ENCODE data around the gene ZEB2.

The ZEB2 gene

DNA sequence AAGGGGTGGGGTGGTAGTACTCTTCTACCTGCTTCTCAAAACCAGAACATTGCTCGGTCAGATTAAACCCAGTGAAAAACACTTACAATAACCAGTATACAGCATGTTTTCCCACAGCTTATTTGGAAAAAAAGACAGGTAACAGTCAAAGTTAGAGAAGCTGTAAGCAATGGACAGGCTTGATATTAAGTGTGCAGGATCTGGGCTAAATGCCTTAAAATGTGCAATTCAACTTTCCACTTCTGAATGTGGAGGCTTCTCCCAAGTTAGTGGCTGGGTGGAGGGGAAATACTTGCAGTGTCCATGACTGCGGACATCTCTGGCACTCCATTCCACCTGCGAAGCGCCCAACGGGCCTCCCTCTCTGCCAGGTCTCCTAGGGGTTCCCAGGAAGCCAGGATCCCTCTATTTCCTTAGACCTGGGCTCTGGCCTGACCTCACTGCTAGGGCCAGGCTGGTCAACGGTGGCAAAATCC is 5.3 kb downstream of the ZEB2 start:
- no peak for DNase-seq (ENCODE audit: extremely low read depth in 1 of 2, low read depth in 1 of 2)

DNA sequence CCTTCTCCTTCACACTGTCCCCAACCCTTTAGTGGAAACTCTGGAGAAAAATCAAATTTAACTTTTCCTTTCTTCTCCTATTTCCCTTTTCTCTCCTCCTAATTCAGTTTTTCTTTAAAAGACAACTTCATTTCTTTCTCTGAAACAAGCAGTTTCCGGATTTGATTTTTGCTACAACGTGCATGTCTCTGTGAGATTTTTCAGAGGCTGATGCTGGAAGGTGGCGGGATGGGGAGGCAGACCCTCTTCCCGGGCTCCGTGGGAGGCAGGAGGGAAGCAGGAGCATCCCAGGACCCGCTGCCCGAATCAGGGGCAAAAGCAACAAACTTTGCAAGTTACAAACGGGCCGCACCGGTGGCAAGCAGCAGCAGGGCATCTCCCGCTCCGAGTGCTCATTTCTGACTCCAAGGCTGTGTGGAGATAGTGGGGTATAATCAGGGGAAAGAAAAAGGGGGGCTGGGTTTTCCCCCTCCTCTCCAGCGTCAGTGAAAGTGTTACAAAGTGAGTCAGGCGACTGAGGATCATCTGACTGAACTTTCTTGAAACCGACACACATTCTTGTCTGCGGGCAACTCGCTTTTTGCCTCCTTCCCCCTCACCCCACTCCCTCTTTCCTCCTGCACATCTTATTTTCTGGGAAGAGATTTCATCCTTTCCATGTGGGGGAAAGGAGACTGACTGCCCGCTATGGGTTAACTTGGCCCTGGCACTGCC is 6.4 kb downstream of the ZEB2 start:
- no peak for DNase-seq (ENCODE audit: extremely low read depth in 1 of 2, low read depth in 1 of 2)

GRCh38 chr2:144512891-144513351 is 7.0 kb downstream of the ZEB2 start:
- DNase-seq (ENCODE audit: extremely low read depth in 1 of 2, low read depth in 1 of 2): no peak

- DNase-seq (ENCODE audit: extremely low read depth in 1 of 2, low read depth in 1 of 2): no peak
Measured at GRCh38 chr2:144512470-144512869, 7.4 kb downstream of the ZEB2 start.

DNA sequence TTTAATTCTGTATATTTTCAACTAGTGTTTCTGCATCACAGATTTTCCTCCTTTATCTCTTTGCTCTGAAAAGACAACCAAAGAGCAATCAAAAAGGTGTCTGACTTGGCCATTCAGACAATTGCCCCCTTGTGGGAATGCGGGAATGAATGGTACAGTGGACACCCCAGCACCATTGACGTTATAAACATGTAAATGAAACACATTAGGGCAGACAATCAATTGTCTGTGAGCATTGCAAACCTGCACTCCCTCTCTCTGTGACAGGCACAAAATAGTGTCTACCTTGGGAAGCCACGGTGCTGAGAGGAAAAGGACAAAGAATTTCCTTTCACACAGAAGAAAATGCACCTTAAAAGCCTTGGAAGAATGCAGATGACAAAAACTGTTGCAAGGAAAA is 8.0 kb downstream of the ZEB2 start:
- DNase-seq (ENCODE audit: extremely low read depth in 1 of 2, low read depth in 1 of 2): no peak

- DNase-seq (ENCODE audit: extremely low read depth in 1 of 2, low read depth in 1 of 2): no peak
Measured at GRCh38 chr2:144511226-144511810, 8.6 kb downstream of the ZEB2 start.

DNA sequence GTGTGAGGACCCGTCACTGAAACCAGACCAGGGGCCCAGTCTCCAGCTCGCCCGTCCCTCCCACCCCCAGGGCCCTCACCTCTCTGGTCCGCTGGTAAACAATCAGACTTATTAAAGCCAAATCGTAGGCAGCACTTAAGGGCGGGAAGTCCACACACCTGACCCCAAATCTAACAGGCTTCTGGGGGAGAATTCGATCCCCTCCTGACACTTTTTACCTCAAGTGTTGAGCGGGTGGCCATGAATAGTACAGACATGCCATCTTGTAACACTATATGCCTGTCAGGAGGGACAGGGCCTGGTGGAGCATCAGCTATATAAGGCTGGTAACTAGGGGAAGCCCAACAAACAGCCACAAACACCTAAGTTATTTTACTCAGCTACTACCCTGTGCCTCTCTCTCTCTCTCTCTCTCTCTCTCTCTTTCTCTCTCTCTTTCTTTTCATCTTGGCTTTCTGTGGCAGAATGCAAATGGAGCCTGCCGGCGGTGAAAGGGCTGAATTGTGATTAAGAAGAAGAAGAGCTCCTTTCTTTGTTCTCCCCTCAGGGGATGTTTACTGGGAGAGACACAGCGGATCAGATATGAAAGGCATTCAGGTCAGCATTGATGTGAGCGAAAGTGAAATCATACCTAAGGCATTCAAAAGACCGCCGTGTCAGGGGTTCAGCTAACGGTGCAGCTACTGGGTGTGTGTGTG is 9.5 kb downstream of the ZEB2 start:
- no peak for DNase-seq (ENCODE audit: extremely low read depth in 1 of 2, low read depth in 1 of 2)

GRCh38 chr2:144509879-144510221 is 10.1 kb downstream of the ZEB2 start:
- no peak for DNase-seq (ENCODE audit: extremely low read depth in 1 of 2, low read depth in 1 of 2)

DNA sequence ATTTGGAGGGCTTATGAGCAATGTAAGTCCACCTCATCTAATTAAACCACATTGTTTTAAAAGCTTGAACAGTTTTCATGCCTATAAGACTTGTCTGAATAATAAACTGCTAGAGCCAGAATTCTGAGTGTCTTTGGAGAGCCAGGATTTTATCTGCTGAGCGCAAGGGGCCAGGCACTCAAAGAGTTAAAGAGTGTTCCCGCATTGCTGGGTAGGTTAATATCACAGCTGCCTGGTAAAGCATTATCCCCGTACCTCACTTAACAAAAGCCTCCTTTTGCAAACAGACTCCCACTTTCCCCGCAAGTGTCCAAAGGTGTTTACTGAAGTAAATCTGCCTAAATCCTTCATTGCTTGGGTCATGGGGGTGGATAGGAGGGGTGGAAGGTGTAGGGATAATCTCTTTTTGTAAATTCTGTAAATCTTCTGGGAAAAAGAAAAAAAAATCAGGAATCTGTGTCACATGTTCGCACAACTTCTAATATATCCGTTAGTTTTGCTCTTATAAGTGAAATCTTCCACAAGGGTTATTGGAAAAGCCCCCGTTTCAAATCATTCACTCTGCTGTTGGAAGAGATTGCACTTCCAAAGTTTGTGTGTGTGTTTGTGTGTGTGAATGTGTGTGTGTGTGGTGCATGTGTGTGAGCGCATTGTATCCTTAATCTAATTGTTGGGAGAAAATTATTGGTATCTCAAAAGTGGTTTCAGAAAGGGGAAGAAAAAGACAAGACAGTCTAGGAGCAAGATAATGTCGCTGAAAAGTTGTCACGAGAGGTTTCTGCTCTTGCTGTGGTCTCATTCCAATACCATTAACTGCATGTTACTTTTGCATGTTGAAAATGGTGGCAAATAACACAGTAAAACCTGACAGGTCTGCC is 10.7 kb downstream of the ZEB2 start:
- DNase-seq (ENCODE audit: extremely low read depth in 1 of 2, low read depth in 1 of 2): no peak

DNA sequence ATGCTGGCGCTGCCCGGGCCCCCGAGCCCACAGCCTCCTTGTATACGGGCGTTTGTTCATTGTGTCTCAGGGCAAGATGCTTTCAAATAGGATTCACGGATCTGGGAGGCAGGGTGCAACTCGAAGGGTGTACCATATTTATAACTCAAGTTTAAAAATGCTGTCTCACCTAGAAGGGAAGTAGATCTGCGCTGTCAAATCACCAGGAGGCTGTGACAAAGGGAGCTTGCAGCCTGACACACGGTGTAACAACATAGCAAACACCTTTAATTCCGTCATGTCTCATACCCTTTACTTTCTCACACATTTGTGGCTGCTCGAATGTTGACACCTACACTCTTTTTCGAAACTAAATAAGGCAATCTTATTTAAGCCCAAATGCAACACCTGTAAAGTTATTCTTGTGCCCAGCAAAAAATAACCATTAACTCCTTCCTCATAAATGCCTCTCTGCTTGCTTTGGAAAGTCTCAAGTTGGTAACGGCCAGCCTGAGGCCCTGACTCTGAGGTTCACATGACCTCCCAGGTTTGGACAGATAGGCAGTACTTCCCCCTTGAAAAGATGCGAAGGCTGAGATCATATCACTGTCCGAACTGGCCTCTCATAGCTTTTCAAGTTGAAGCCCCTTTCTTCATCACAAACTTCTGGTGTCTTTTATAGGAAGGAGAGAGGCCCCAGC is 11.6 kb downstream of the ZEB2 start:
- DNase-seq (ENCODE audit: extremely low read depth in 1 of 2, low read depth in 1 of 2): no peak

DNA sequence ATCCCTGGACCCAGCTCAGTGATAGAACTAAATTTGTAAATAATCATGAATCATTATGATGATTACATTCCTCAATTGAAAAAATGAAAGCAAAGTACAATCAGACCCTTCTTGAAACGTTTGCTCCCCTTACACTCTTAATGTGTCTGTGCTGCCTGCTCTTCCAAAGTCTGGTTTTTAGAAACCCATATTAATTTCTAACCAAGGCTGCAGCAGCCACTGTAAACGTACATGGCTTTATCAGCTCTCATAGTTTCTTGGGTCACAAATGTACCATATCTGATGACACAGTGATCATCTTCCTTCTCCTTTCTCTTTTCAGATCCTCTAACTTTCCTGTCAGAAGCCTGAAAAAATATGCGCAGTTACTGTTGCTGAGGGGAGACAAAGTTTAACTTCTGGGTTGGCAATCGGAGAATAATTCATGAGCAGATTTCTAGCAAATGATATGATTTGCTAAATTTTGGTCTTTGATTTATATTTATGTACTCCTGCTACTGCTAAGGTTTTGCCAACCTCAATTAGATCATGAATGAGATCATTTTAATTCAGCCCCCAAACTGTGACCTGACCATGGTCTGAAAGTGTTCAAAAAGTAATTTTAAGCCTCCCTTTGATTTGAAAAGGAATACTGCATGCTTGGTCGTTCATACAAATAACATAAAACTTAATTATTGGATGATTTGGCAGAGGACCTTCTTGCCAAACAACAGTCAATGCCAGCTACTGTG is 12.3 kb downstream of the ZEB2 start:
- no peak for DNase-seq (ENCODE audit: extremely low read depth in 1 of 2, low read depth in 1 of 2)

GRCh38 chr2:144505245-144505831 is 14.6 kb downstream of the ZEB2 start:
- no peak for DNase-seq (ENCODE audit: extremely low read depth in 1 of 2, low read depth in 1 of 2)

- DNase-seq (ENCODE audit: extremely low read depth in 1 of 2, low read depth in 1 of 2): no peak
Measured at GRCh38 chr2:144504218-144504641, 15.7 kb downstream of the ZEB2 start.

DNA sequence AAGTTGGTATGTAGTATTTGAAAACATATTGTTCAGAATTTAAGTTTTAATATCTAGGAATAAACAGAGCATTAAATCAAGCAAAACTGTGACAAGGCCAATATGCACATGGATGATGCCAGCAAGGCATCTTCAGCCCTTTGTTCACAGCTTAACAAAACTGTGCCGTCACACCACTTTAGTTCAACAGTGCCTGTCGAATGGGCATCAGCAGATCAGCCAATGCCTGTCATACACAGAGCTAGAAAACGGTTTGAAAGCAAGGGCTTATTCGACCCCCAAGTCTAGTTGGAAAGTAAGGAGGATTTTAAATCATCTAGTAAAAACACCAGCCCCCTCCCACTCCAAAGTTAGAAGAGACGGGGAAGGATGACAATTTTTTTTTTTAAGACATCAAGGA is 16.7 kb downstream of the ZEB2 start:
- no peak for DNase-seq (ENCODE audit: extremely low read depth in 1 of 2, low read depth in 1 of 2)

DNA sequence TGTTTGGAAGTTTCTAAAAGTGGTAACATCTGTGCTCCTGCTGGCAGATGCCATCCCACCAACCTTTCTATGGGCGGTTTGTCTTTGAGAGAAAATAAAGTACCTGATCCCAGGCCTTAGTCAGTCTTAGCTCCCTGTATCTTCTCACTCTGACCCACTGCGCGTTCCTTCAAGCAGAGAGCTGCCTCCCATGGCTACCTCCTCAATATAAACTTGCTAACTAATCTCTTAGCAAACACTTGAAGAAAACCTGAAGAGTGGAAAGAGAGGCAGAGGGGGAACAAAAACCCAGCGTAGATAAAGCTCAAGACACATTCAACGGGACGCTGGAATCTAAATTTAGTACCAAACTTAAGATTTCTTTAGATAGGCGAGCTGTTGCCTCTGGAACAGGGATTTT is 17.6 kb downstream of the ZEB2 start:
- no peak for DNase-seq (ENCODE audit: extremely low read depth in 1 of 2, low read depth in 1 of 2)

GRCh38 chr2:144501627-144502026 is 18.3 kb downstream of the ZEB2 start:
- no peak for DNase-seq (ENCODE audit: extremely low read depth in 1 of 2, low read depth in 1 of 2)

- no peak for DNase-seq (ENCODE audit: extremely low read depth in 1 of 2, low read depth in 1 of 2)
Measured at GRCh38 chr2:144501118-144501517, 18.8 kb downstream of the ZEB2 start.

DNA sequence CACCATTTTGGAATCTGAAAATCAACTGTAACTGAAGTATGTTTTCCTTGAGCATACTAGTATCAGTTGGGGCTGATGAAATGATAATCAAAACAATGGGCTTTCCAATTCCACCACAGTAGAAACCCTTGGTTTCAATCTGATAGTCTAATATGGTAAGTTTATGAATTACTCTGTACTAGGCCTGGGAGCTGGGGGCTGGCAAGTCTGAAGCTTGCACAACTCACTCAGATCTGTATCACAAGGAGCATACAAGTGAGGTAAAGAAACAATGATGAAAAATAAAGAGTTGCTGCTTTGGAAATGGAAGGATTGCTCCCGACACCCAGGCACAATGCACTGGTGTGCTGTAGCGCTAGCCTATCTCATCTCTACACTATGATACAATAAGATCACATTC is 19.4 kb downstream of the ZEB2 start:
- DNase-seq (ENCODE audit: extremely low read depth in 1 of 2, low read depth in 1 of 2): no peak

DNA sequence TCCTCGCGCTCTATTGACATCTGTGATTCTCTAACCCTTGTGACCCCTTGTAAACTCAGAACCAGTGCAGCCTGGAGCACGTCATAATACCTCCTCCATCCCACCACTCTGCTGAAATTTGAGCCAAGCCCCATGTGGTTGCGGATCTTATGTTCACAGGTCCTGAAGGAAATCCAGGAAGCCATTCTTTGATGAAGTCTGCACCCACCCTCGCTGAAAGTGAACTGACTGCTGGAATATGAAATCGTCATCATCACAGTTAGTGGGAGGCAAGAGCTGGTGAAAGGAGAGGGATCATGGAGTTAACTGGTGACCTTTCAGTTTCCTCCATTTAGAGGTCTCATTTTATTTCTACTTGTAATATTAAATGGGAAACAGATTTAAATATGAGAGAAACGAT is 21.6 kb downstream of the ZEB2 start:
- no peak for DNase-seq (ENCODE audit: extremely low read depth in 1 of 2, low read depth in 1 of 2)

Data from stimulated activated CD8-positive, alpha-beta memory T cell treated with anti-CD3 and anti-CD28 coated beads, Interleukin-7, amount 100 ng/mL, for 48 hours (primary cell).